AG20443 (cell line): ENCODE data around the gene CPPED1.
A peak's percentile ranks its signal among the peaks of the same experiment; 100 is the strongest.
"Not testable (repeated sequence)": the region's sequence is repeated elsewhere in the genome, so short reads cannot be mapped to it uniquely, and the experiment has no call there.

Experiments
- DNase-seq: peaks from one replicate; pipeline ENCODE4 v3.0.0; 2012; ENCODE audit warnings: low spot score, mixed read lengths

The CPPED1 gene

GRCh38 chr16:12801511-12802042 is 2.1 kb downstream of the CPPED1 start:
- peak; percentile 62 for DNase-seq

DNA sequence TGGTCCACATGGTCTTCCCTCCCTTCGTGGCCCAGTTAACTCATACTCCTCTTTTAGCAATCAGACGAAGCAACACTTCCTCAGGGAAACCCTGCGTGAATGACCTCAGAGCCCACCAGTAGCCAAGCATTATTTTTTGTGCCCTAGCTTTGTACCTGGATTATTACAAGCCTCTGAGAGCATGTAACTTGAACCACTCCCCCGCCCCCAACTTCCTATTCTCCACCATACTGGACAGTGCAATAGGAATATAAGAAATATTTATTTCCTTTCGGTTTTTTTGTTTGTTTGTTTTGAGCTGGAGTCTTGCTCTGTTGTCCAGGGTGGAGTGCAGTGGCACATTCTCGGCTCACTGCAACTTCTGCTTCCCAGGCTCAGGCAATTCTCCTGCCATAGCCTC is 2.9 kb downstream of the CPPED1 start:
- DNase-seq: no peak

DNA sequence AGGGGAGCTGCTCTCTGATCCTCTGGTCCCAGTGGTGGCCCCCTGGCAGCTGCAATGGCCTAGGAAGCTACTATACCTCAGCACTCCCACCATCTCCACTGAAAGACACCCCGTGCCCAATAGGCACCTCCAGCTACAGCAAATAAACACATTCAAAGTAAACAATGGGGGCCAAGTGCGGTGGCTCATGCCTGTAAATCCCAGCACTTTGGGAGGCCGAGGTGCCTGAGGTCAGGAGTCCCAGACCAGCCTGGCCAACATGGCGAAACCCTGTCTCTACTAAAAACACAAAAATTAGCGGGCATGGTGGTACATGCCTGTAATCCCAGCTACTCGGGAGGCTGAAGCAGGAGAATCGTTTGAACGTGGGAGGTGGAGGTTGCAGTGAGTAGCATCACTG is 3.7 kb downstream of the CPPED1 start:
- DNase-seq: not testable (repeated sequence)

- DNase-seq: no peak
These were observed 4.8 kb downstream of the CPPED1 start for GRCh38 chr16:12798846-12799245.

GRCh38 chr16:12798171-12798570 is 5.5 kb downstream of the CPPED1 start:
- no peak for DNase-seq

DNA sequence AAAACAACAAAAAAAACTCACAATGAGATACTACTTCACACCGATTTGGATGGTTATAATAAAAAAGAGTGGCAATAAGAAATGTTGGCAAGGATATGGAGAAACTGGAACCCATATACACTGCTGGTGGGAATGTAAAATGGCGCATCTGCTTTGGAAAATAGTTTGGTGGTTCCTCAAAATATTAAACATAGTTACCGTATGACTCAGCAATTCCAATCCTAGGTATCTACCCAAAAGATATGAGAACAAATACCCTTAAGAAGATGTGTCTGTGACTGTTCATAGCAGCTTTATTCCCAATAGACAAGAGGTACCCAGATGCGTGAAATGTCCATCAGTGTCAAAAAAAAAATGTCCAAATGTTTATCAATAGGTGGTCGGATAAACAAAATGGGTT is 7.2 kb downstream of the CPPED1 start:
- DNase-seq: no peak

GRCh38 chr16:12794486-12795387 is 8.9 kb downstream of the CPPED1 start:
- DNase-seq: peak; percentile 24

DNA sequence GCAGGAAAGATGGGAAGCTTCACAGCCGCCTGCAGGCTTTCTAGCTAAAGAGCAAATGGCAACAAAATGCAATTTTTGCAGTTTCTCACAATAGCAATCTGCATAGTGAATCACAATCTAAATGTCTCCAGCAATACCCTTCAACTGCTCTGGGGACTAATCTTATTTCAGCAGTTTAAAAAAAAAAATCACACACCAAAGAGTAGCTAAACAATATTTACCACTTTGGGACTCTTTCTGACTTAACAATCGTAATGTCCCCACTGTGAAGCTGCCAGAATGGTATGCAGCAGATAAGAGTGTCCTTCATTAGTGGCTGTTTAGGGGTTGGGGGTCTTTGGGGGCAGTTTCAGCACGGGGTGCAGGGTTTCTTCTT is 9.8 kb downstream of the CPPED1 start:
- no peak for DNase-seq

DNA sequence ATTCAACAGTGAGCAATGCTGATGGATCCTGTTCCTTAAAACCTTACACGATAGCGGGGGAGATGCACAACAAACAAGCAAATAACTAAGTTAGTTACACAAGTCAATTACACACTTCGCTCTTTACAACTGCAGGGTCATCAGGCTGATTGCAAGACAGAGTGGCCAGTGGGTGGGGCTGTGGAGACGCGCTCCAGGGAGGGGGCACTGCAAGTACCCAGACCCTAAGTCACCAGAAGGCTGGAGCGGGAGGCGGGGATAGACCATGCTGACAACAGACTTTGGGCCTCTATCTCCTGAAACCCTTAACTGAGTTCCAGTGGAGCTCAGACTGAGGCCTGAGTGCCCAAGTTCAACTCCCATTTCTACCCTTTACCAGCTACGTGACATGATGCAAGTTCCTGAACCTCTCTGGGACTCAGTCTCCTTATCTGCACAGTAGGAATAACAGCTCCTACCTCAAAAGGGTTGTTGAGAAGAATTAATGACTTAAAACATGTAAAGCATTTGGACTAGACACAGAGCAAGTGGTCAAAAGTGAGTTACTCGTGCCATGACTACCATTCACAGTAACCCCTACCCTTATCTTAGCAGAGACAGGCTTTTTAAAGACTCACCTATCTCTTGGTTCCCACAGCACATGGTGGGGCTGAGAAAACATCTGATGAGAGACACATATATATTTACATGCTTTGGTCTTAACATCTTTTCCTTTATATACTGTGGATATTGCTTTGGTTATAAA is 10.4 kb downstream of the CPPED1 start:
- DNase-seq: no peak

DNA sequence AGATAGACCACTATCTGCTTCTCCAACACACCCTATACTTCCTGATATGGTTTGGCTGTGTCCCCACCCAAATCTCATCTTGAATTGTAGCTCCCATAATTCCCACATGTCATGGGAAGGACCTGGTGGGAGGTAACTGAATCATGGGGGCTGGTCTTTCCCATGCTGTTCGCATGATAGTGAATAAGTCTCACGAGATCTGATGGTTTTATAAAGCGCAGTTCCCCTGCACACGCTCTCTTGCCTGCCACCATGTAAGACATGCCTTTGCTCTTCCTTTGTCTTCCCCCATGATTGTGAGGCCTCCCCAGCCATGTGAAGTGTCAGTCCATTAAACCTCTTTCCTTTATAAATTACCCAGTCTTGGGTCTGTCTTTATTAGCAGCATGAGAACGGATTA is 11.2 kb downstream of the CPPED1 start:
- DNase-seq: not testable (repeated sequence)

GRCh38 chr16:12791340-12791739 is 12.3 kb downstream of the CPPED1 start:
- DNase-seq: no peak

DNA sequence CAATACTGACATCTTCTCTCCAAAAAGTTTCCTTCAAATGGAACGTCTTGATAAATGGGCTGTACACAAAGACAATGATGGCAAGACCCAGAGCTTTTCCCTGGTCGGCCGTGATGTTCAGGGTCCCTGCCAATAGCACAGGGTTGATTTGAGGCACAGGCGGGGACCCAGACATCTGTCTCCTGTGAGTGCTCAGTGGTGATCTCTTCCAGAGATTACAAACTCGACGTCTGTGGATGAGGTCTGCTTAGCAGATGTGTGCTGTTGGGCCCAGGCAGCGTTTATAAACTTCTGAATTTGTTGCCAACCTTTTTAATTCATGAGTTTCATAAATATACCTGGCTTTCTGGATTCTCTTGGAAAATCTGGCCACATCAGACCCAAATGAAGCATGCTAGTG is 14.9 kb downstream of the CPPED1 start:
- no peak for DNase-seq

DNA sequence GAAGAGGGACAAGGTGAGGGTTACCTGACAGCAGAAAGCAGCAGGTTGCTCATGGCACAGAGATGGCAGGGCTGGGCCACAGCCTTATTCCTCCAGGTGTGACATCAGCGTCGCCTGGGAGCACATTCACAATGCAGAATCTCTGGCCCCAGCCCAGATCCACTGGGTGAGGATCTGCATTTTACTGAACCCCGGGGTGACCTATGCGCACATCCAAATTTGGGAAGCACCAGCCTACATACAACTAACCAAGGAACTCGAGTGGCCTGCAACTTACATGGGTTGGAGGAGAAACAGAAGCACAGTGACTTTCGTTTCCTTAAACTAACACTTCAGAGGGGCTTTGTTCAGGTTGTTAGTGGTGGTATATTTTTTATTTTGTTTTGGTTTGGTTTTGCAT is 17.6 kb downstream of the CPPED1 start:
- DNase-seq: no peak

DNA sequence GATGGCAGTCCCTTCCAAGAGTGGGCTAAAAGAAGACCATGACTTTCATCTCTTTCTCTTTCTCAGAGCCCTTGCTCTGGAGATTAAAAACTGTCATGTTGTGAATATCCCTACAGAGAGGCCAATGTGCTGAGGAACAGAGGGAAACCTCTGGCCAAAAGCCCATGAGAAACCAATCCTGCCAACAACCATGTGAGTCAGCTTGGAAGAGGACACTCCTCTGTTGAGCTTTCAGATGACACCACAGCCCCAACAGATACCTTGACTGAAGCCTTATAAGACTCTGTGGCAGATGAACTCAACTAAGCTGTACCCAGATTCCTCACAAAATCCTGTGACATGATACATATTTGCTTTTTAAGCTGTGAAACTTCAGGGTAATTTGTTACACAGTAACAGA is 19.6 kb downstream of the CPPED1 start:
- no peak for DNase-seq

DNA sequence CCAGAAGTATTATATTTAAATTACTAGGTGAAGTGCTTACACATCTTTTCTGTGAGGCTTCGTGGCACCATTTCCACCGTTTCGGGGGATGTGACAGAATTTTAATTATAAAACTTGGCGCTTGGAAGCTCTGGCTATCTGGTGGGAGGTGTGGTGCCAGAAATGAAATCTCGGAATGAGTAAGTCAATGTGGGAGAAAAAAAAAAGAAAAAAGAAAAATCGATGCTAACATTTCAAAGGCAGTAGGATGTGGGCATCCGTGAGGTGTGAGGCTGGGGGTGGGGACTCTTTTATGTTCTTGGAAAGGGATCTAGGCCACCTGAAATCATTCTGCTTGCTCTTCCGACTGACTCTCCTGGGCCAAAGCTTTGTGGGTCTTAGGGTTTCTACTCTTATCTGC is 21.9 kb downstream of the CPPED1 start:
- no peak for DNase-seq

DNA sequence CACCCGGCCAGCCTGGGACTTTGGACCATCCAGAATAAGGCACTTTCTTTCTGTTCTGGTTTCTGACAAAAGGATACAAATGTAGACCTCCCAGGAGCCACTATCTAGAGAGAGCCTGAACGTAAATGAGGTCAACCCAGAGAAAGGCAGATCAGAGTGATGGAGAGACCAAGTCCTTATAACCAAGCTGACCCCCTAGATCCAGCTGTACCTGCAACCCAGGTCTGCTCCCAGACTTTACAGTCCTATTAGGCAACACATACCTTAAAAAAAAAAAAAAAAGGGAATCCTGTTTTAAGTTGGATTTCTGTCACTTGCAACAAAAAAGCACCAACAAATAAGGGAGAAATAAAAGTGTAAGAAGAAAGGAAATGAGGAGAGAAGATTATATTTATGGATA is 23.2 kb downstream of the CPPED1 start:
- DNase-seq: no peak

GRCh38 chr16:12778726-12779125 is 25.0 kb downstream of the CPPED1 start:
- DNase-seq: no peak

DNA sequence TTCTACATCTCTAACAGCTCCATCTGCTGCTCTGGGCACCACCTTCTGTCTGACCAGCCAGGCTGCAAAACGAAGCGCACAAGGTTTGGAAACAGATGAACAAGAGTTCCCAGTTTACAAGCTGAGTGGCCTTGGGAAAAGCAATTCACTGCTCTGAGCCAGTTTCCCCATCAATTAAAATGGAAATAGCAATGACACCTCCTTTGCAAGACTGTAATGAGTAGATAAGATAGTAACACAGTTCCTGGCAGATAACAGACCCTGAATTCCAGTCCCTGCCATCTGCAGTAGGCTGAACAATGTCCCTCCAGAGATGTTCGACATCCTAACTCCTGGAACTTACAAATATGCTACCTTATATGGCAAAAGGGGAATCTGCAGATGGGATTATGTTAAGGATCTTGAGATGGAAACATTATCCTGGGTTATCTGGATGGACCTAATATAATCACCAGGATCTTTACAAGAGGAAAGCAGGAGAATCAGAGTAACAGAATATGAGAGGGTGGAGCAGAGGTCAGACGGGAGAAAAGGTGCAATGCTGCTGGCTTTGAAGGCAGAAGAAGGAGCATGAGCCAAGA is 27.9 kb downstream of the CPPED1 start:
- DNase-seq: no peak

DNA sequence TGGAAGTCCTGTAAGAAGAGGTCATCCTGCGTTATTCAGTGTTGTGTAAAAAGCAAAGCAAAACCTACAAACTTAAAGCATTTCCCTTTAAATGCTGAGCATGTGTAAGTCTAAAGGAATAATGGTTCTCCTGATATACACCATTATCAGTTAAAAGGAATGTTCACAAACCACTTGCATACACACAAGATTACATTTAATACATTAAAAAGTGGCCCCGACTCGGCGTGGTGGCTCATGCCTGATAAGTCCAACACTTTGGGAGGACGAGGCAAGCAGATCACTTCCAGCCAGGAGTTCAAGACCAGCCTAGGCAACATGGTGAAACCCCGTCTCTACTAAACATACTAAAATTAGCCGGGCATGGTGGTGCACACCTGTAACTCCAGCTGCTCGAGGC is 30.5 kb downstream of the CPPED1 start:
- DNase-seq: no peak

GRCh38 chr16:12771341-12771798 is 32.3 kb downstream of the CPPED1 start:
- no peak for DNase-seq

DNA sequence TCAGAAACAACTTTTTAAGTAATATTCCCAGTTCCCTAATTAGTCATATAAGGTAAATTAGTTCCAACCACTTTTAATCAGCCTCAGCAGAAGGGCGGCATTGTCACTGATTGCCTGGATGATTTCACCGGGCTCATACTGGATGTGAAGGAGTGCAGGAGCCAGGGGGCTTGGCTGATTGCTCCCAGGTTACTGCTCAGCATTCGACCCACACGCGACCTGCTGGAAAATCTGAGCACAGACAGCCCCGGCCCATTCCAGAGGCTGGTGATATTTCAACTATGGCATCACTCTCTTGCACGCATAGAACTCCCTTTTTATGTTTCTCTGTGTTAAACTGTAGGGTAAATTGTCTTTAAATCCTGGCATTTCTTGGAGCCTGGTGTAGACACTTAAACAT is 34.2 kb downstream of the CPPED1 start:
- no peak for DNase-seq

DNA sequence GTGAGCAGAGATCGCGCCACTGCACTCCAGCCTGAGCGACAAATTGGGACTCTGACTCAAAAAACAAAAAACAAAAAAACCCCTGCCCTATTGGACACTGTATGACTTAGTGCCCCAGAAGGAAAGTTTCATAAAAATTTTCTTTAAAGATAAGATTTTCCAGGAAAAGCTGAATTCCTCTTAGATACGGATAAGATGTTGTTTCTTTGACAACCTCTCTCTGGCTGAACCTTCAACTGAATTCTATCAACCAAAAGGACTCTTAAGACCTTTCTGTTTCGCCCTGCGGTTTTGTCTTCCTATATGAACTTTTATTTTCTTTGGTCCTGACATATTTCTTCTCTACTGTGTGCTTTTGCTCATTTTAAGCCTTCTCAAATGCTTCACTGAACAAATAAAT is 35.8 kb downstream of the CPPED1 start:
- DNase-seq: no peak

DNA sequence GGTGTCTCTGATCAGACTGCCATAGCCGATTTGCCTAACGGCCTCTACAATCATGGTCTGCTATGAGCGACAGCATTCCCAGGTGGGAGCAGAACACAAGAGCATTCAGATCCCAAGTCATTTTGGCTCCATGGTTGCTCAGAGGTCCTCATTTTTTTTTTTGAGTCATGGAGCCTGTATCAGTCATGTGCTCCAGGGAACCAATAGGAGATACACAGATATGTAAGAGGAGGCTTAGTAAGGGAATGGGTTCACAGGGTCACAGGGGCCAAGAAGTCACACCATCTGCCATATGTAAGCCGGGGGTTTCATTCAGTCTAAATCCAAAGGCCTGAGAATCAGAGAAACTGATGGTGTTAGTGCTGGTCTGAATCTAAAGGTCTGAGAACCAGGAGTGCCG is 36.8 kb downstream of the CPPED1 start:
- DNase-seq: no peak
